ENCODE data around the gene ARL14EPL. TPM values are rescaled to one million over a fixed set of nuclear protein-coding genes. Genes with fewer than 3 reads are reported as not detected.
"Not testable (repeated sequence)": the region's sequence is repeated elsewhere in the genome, so short reads cannot be mapped to it uniquely, and the experiment has no call there.

ARL14EPL gene
- total RNA-seq, 2 experiments from 2014 or later = not detected

- Mint-ChIP-seq H3K36me3 (ENCODE audit: low read depth) (no peaks in the 10 kb centered on the region), H3K4me1 (no peaks in the 10 kb centered on the region), H3K27ac (no peak overlapping the region), H3K27me3 (peaks cover 43% of the 10 kb centered on the region), H3K4me3 (no peak overlapping the region), H3K9me3 (no peaks in the 10 kb centered on the region)
- DNase-seq = no peak
- ChIA-PET POLR2A (no interaction called here), CTCF (no interaction called here)
These were observed 38.9 kb downstream of the ARL14EPL start for GRCh38 chr5:116071211-116071610.

GRCh38 chr5:116075191-116075831 is 43.0 kb downstream of the ARL14EPL start:
- DNase-seq = no peak
- ChIA-PET POLR2A (no interaction called here), CTCF (no interaction called here)
- Mint-ChIP-seq H3K4me1 (no peaks in the 10 kb centered on the region), H3K27ac (no peak overlapping the region), H3K36me3 (ENCODE audit: low read depth) (no peaks in the 10 kb centered on the region), H3K4me3 (no peak overlapping the region), H3K9me3 (no peaks in the 10 kb centered on the region), H3K27me3 (peaks cover 28% of the 10 kb centered on the region)

GRCh38 chr5:116076496-116076895 is 44.2 kb downstream of the ARL14EPL start:
- no peak overlapping the region for H3K4me3 Mint-ChIP-seq
- H3K36me3 Mint-ChIP-seq (ENCODE audit: low read depth) = no peaks in the 10 kb centered on the region
- CTCF ChIA-PET = interaction anchor here (0.9 to 1.5 kb wide), 3 partner anchors 8 to 442 kb away, joined by 3 to 6 read pairs (median 5); no protein-coding TSS in a partner anchor
- POLR2A ChIA-PET = no interaction called here
- no peaks in the 10 kb centered on the region for H3K4me1 Mint-ChIP-seq
- H3K27me3 Mint-ChIP-seq = peaks cover 26% of the 10 kb centered on the region
- no peaks in the 10 kb centered on the region for H3K9me3 Mint-ChIP-seq
- no peak overlapping the region for H3K27ac Mint-ChIP-seq
- DNase-seq = no peak

GRCh38 chr5:116078199-116078598 is 45.9 kb downstream of the ARL14EPL start:
- peaks cover 6% of the 10 kb centered on the region for H3K36me3 Mint-ChIP-seq (ENCODE audit: low read depth)
- POLR2A ChIA-PET = no interaction called here
- H3K4me1 Mint-ChIP-seq = peaks cover 4% of the 10 kb centered on the region
- no peak overlapping the region for H3K4me3 Mint-ChIP-seq
- DNase-seq = no peak
- CTCF ChIA-PET = interaction anchor here (0.7 to 1.1 kb wide), 2 partner anchors 10 to 950 kb away, joined by 3 to 4 read pairs; no protein-coding TSS in a partner anchor
- peaks cover 21% of the 10 kb centered on the region for H3K27me3 Mint-ChIP-seq
- H3K27ac Mint-ChIP-seq = no peak overlapping the region
- no peaks in the 10 kb centered on the region for H3K9me3 Mint-ChIP-seq

GRCh38 chr5:116084287-116084691 is 52.0 kb downstream of the ARL14EPL start:
- POLR2A ChIA-PET = interaction anchor here (0.6 to 1.5 kb wide), 4 partner anchors 13 to 540 kb away, joined by 3 to 6 read pairs (median 4); partner anchors contain the start of genes AP3S1 and ATG12
- Mint-ChIP-seq H3K27me3 (no peaks in the 10 kb centered on the region), H3K4me1 (peaks cover 30% of the 10 kb centered on the region), H3K9me3 (no peaks in the 10 kb centered on the region), H3K4me3 (peak overlapping the region; percentile 87), H3K36me3 (ENCODE audit: low read depth) (peaks cover 21% of the 10 kb centered on the region), H3K27ac (peak overlapping the region; percentile 78)
- peak; percentile 40 for DNase-seq
- CTCF ChIA-PET = interaction anchor here (1.8 kb wide), 1 partner anchor 16 kb away, joined by 9 read pairs; no protein-coding TSS in a partner anchor

GRCh38 chr5:116084871-116085715 is 52.8 kb downstream of the ARL14EPL start, which contains the start of gene COMMD10:
Gene COMMD10 (plus strand): TSS chr5:116085025.
- ChIA-PET POLR2A (interaction anchor here (0.6 to 1.5 kb wide), 6 partner anchors 11 to 541 kb away, joined by 3 to 6 read pairs (median 4); partner anchors contain the start of genes AP3S1 and ATG12), CTCF (interaction anchor here (0.6 to 1.8 kb wide), 3 partner anchors 17 to 458 kb away, joined by 3 to 9 read pairs (median 4); no protein-coding TSS in a partner anchor)
- no peaks in the 10 kb centered on the region for H3K9me3 Mint-ChIP-seq
- no peaks in the 10 kb centered on the region for H3K27me3 Mint-ChIP-seq
- H3K27ac Mint-ChIP-seq = peak within 1 kb of the TSS; percentile 89
- H3K4me1 Mint-ChIP-seq = peaks cover 30% of the 10 kb centered on the region
- DNase-seq = peak; percentile 80
- peaks cover 21% of the 10 kb centered on the region for H3K36me3 Mint-ChIP-seq (ENCODE audit: low read depth)
- peak within 1 kb of the TSS; percentile 87 for H3K4me3 Mint-ChIP-seq

GRCh38 chr5:116086309-116086708 is 54.0 kb downstream of the ARL14EPL start:
- peaks cover 24% of the 10 kb centered on the region for H3K36me3 Mint-ChIP-seq (ENCODE audit: low read depth)
- ChIA-PET CTCF (interaction anchor here (1.8 kb wide), 1 partner anchor 18 kb away, joined by 9 read pairs; no protein-coding TSS in a partner anchor), POLR2A (interaction anchor here (0.8 kb wide), 1 partner anchor 247 kb away, joined by 3 read pairs; no protein-coding TSS in a partner anchor)
- peaks cover 30% of the 10 kb centered on the region for H3K4me1 Mint-ChIP-seq
- H3K4me3 Mint-ChIP-seq = peak overlapping the region; percentile 45
- H3K27ac Mint-ChIP-seq, H3K9me3 Mint-ChIP-seq, H3K27me3 Mint-ChIP-seq, DNase-seq: not testable (repeated sequence)

- Mint-ChIP-seq H3K9me3 (no peaks in the 10 kb centered on the region), H3K36me3 (ENCODE audit: low read depth) (peaks cover 29% of the 10 kb centered on the region), H3K4me1 (peaks cover 25% of the 10 kb centered on the region), H3K27ac (no peak overlapping the region), H3K27me3 (no peaks in the 10 kb centered on the region), H3K4me3 (no peak overlapping the region)
- DNase-seq = no peak
- ChIA-PET CTCF (no interaction called here), POLR2A (no interaction called here)
These were observed 55.8 kb downstream of the ARL14EPL start for GRCh38 chr5:116088062-116088461.

GRCh38 chr5:116090302-116090701 is 58.0 kb downstream of the ARL14EPL start:
- Mint-ChIP-seq H3K27me3 (no peaks in the 10 kb centered on the region), H3K4me3 (no peak overlapping the region), H3K36me3 (ENCODE audit: low read depth) (peaks cover 43% of the 10 kb centered on the region), H3K9me3 (no peaks in the 10 kb centered on the region), H3K27ac (no peak overlapping the region), H3K4me1 (peaks cover 16% of the 10 kb centered on the region)
- no peak for DNase-seq
- ChIA-PET POLR2A (no interaction called here), CTCF (no interaction called here)

GRCh38 chr5:116091416-116091815 is 59.1 kb downstream of the ARL14EPL start:
- ChIA-PET CTCF (interaction anchor here (1.5 kb wide), 1 partner anchor 23 kb away, joined by 3 read pairs; no protein-coding TSS in a partner anchor), POLR2A (no interaction called here)
- H3K27ac Mint-ChIP-seq = no peak overlapping the region
- H3K9me3 Mint-ChIP-seq = no peaks in the 10 kb centered on the region
- H3K27me3 Mint-ChIP-seq = no peaks in the 10 kb centered on the region
- peaks cover 10% of the 10 kb centered on the region for H3K4me1 Mint-ChIP-seq
- H3K36me3 Mint-ChIP-seq (ENCODE audit: low read depth) = peaks cover 47% of the 10 kb centered on the region
- no peak overlapping the region for H3K4me3 Mint-ChIP-seq
- no peak for DNase-seq

GRCh38 chr5:116097301-116097700 is 65.0 kb downstream of the ARL14EPL start:
- no peak overlapping the region for H3K4me3 Mint-ChIP-seq

GRCh38 chr5:116098998-116099397 is 66.7 kb downstream of the ARL14EPL start:
- POLR2A ChIA-PET = no interaction called here
- no peak overlapping the region for H3K4me3 Mint-ChIP-seq
- peaks cover 52% of the 10 kb centered on the region for H3K36me3 Mint-ChIP-seq (ENCODE audit: low read depth)

More at GRCh38 chr5:116097301-116097700, 65.0 kb downstream of the ARL14EPL start:
- H3K4me1 Mint-ChIP-seq = no peaks in the 10 kb centered on the region
- ChIA-PET POLR2A (interaction anchor here (0.8 kb wide), 1 partner anchor 13 kb away, joined by 3 read pairs; the partner anchor contains the start of gene COMMD10), CTCF (no interaction called here)
- H3K9me3 Mint-ChIP-seq = no peaks in the 10 kb centered on the region
- H3K27me3 Mint-ChIP-seq = no peaks in the 10 kb centered on the region
- no peak overlapping the region for H3K27ac Mint-ChIP-seq
- H3K36me3 Mint-ChIP-seq (ENCODE audit: low read depth) = peaks cover 60% of the 10 kb centered on the region
- DNase-seq = no peak

GRCh38 chr5:116104941-116105340 is 72.7 kb downstream of the ARL14EPL start:
- H3K27ac Mint-ChIP-seq, H3K4me1 Mint-ChIP-seq, POLR2A ChIA-PET, DNase-seq, H3K4me3 Mint-ChIP-seq, H3K27me3 Mint-ChIP-seq, CTCF ChIA-PET: not testable (repeated sequence)
- Mint-ChIP-seq H3K9me3 (peaks cover 12% of the 10 kb centered on the region), H3K36me3 (ENCODE audit: low read depth) (peaks cover 64% of the 10 kb centered on the region)

More at GRCh38 chr5:116098998-116099397, 66.7 kb downstream of the ARL14EPL start:
- no peak for DNase-seq
- CTCF ChIA-PET = no interaction called here
- Mint-ChIP-seq H3K4me1 (no peaks in the 10 kb centered on the region), H3K27me3 (no peaks in the 10 kb centered on the region), H3K9me3 (no peaks in the 10 kb centered on the region), H3K27ac (no peak overlapping the region)
